ENCODE data around the gene HS3ST4.

Gene HS3ST4

DNA sequence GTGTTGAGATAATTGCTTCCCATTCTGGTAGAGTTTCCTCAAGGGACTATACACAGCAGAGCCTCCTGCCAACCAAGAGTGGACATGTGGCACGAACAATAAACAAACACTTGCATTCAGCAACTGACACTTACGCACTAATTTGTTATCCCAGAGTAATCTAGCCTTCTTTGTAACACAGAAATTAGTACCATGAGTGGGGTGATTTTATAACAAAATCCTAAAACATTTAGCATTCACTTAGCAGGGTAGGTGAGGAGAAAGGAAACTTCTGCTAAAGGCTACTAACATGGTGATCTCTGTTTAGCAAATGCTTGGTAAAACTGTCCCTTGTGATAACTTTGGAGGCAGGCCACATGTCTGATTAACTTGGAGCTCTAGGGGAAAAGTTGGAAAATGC lies 325.2 kb downstream of the HS3ST4 start:
- Histone ChIP-seq H2AFZ (ENCODE audit: low read depth, low read length) (no peak overlapping the region), H3K27ac (ENCODE audit: low read length) (no peak overlapping the region), H3K27me3 (ENCODE audit: insufficient read depth, low read length, poor library complexity) (no peaks in the 10 kb centered on the region), H3K9me3 (ENCODE audit: insufficient read depth, low read length, severe bottlenecking) (no peaks in the 10 kb centered on the region), H3K4me3 (ENCODE audit: low read depth in 1 of 2, low read length in 2 of 2) (no peak overlapping the region), H3K79me2 (ENCODE audit: insufficient read depth, low read length) (no peaks in the 10 kb centered on the region), H3K4me1 (ENCODE audit: insufficient read depth, low read length) (no peaks in the 10 kb centered on the region), H3K4me2 (ENCODE audit: insufficient read depth, low read length) (no peak overlapping the region), H4K20me1 (ENCODE audit: insufficient read depth, low read length) (no peaks in the 10 kb centered on the region), H3K36me3 (ENCODE audit: insufficient read depth, low read length) (no peaks in the 10 kb centered on the region), H3K9ac (ENCODE audit: low read depth, low read length) (no peak overlapping the region)
- TF ChIP-seq, protein P1, sequence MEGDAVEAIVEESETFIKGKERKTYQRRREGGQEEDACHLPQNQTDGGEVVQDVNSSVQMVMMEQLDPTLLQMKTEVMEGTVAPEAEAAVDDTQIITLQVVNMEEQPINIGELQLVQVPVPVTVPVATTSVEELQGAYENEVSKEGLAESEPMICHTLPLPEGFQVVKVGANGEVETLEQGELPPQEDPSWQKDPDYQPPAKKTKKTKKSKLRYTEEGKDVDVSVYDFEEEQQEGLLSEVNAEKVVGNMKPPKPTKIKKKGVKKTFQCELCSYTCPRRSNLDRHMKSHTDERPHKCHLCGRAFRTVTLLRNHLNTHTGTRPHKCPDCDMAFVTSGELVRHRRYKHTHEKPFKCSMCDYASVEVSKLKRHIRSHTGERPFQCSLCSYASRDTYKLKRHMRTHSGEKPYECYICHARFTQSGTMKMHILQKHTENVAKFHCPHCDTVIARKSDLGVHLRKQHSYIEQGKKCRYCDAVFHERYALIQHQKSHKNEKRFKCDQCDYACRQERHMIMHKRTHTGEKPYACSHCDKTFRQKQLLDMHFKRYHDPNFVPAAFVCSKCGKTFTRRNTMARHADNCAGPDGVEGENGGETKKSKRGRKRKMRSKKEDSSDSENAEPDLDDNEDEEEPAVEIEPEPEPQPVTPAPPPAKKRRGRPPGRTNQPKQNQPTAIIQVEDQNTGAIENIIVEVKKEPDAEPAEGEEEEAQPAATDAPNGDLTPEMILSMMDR (IDR thresholded peaks at IDR 0.05; ENCODE audit: borderline replicate concordance, extremely low read depth, low read length, poor library complexity, severe bottlenecking), result no peak
- no peak for TF ChIP-seq EZH2 (IDR thresholded peaks at IDR 0.05; ENCODE audit: borderline replicate concordance, low read depth, low read length, severe bottlenecking)
- DNase-seq (no peak), ATAC-seq (ENCODE audit: insufficient read depth, low read depth) (no peak)

DNA sequence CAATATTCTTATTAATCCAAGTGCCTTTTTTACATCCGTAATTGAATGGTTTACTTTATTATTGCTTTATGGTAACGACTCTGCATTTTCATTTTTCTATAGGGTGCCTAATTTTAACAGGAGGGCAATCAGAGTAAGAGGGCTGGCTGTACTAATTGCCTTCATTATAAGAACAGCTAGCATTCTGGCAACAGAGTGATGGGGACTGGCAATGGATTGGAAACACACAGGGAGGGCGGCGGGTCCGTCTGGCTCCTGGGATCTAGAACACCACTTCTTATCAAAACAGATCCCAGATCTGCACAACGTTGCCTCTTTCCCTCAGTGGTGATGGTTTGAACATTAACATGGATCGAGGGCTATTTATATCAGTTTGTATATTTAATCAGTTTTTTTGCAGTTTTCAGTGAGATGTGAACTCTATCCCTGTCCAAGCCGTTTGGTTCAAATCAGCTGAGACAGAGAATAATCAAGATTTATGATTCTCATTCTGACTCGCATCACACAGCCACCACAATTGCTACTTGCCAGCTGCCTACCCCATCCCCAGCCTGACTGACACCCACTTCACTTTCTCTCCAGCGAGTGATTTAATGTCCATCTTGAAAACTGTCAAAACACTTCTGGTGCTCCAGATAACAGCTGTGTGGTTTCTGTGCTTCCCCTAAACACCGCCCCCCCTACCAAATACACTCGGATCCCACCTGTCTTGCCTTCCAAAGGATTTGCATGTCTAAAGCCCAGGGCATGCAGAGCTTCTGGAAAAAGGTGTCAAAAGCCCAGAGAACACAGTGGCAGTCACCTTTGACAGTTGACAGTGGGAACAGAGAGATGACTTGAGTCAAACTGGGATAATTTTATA lies 327.9 kb downstream of the HS3ST4 start:
- no peak for DNase-seq
- no peak overlapping the region for H3K9ac ChIP-seq (ENCODE audit: low read depth, low read length)
- no peaks in the 10 kb centered on the region for H3K79me2 ChIP-seq (ENCODE audit: insufficient read depth, low read length)
- H3K4me2 ChIP-seq (ENCODE audit: insufficient read depth, low read length), result no peak overlapping the region
- ATAC-seq (ENCODE audit: insufficient read depth, low read depth), result no peak
- no peak overlapping the region for H3K27ac ChIP-seq (ENCODE audit: low read length)
- no peak overlapping the region for H2AFZ ChIP-seq (ENCODE audit: low read depth, low read length)
- H3K4me1 ChIP-seq (ENCODE audit: insufficient read depth, low read length), result no peaks in the 10 kb centered on the region
- no peaks in the 10 kb centered on the region for H3K27me3 ChIP-seq (ENCODE audit: insufficient read depth, low read length, poor library complexity)
- no peaks in the 10 kb centered on the region for H4K20me1 ChIP-seq (ENCODE audit: insufficient read depth, low read length)
- no peaks in the 10 kb centered on the region for H3K9me3 ChIP-seq (ENCODE audit: insufficient read depth, low read length, severe bottlenecking)
- H3K4me3 ChIP-seq (ENCODE audit: low read depth in 1 of 2, low read length in 2 of 2), result no peak overlapping the region
- TF ChIP-seq, protein P1 (IDR thresholded peaks at IDR 0.05; ENCODE audit: borderline replicate concordance, extremely low read depth, low read length, poor library complexity, severe bottlenecking), result no peak
- TF ChIP-seq EZH2 (IDR thresholded peaks at IDR 0.05; ENCODE audit: borderline replicate concordance, low read depth, low read length, severe bottlenecking), result no peak
- no peaks in the 10 kb centered on the region for H3K36me3 ChIP-seq (ENCODE audit: insufficient read depth, low read length)

DNA sequence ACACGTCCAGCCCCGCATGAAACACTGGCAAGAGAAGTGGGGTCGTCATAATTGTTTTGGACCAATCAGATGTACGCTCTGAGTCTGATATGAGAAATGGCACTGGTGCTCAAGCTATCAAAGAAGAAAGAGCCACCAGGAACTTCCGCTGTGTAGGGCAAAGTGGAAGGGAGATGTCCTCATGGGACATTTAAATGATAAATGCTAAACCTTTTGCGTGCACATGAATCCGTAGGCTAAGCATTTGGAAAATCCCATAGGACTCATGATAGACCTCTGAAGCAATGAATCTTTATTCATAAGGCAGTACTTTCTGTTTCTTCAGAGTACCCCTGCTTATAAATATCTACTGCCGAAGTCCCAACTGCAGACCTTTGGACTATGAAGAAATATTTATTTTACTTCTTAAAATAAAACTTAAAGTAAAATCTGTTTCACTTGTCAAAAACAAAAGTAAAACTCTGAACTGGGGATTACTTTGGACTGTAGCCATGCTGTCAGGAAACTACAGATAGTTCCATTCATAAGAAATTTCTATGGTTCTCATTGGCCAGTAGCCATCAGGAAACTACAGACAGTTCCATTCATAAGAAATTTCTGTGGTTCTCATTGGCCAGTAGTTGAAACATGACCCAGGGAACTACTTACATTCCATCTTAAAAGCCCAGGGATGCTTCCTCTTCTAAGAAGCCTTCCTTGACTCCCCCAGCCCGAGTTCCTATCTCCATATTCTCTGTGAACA lies 335.1 kb downstream of the HS3ST4 start:
- no peaks in the 10 kb centered on the region for H3K9me3 ChIP-seq (ENCODE audit: insufficient read depth, low read length, severe bottlenecking)
- no peak for TF ChIP-seq EZH2 (IDR thresholded peaks at IDR 0.05; ENCODE audit: borderline replicate concordance, low read depth, low read length, severe bottlenecking)
- TF ChIP-seq, protein P1 (IDR thresholded peaks at IDR 0.05; ENCODE audit: borderline replicate concordance, extremely low read depth, low read length, poor library complexity, severe bottlenecking), result no peak

More for the DNA sequence above, 335.1 kb downstream of the HS3ST4 start:
- ATAC-seq (ENCODE audit: insufficient read depth, low read depth), result no peak
- H3K27ac ChIP-seq (ENCODE audit: low read length), result no peak overlapping the region
- H3K4me3 ChIP-seq (ENCODE audit: low read depth in 1 of 2, low read length in 2 of 2), result no peak overlapping the region
- no peaks in the 10 kb centered on the region for H3K4me1 ChIP-seq (ENCODE audit: insufficient read depth, low read length)
- no peak overlapping the region for H3K4me2 ChIP-seq (ENCODE audit: insufficient read depth, low read length)
- H3K27me3 ChIP-seq (ENCODE audit: insufficient read depth, low read length, poor library complexity), result no peaks in the 10 kb centered on the region
- no peaks in the 10 kb centered on the region for H4K20me1 ChIP-seq (ENCODE audit: insufficient read depth, low read length)
- H3K79me2 ChIP-seq (ENCODE audit: insufficient read depth, low read length), result no peaks in the 10 kb centered on the region
- no peaks in the 10 kb centered on the region for H3K36me3 ChIP-seq (ENCODE audit: insufficient read depth, low read length)
- DNase-seq, result no peak
- no peak overlapping the region for H2AFZ ChIP-seq (ENCODE audit: low read depth, low read length)
- H3K9ac ChIP-seq (ENCODE audit: low read depth, low read length), result no peak overlapping the region
